CD14-positive monocyte (primary cell): ENCODE data around the gene C16orf92. TPM values are rescaled to one million over a fixed set of nuclear protein-coding genes. Genes with fewer than 3 reads are reported as not detected.

ENCODE experiments used
- DNase-seq, 3 donors: peaks; one replicate each; pipeline ENCODE4 v3.0.0-alpha.2; 2011 to 2022
- H2AFZ ChIP-seq: 2 replicates; pipeline ENCODE4 v1.6.0; 2012; ENCODE audit warnings: mild to moderate bottlenecking, low read depth, low read length, inconsistent platforms; ENCODE audit not compliant: insufficient read depth, poor library complexity, severe bottlenecking
- H3K27ac ChIP-seq, 2 donors: 1 replicate in 1 of 2; 2 replicates in 1 of 2; pipeline ENCODE4 v1.5.1; 2012 to 2013; ENCODE audit warnings: low read length in 2 of 2, control low read depth in 1 of 2, inconsistent platforms in 1 of 2, low read depth in 1 of 2, mild to moderate bottlenecking in 1 of 2
- H3K27me3 ChIP-seq, 2 donors: one replicate each; pipeline versions ENCODE4 v1.6.0 to v1.6.1; 2011 to 2013; ENCODE audit warnings: low read length in 2 of 2; ENCODE audit not compliant: control insufficient read depth in 2 of 2, insufficient read depth in 2 of 2
- H3K36me3 ChIP-seq, 2 donors: replicated peaks in 1 of 2; 1 replicate in 1 of 2; 2 replicates in 1 of 2; pipeline versions ENCODE4 v1.5.1 to v1.6.1; 2012 to 2013; ENCODE audit warnings: low read length in 2 of 2, control low read depth in 1 of 2, inconsistent platforms in 1 of 2, mild to moderate bottlenecking in 1 of 2; ENCODE audit not compliant: insufficient read depth in 2 of 2, control insufficient read depth in 1 of 2
- H3K4me1 ChIP-seq, 2 donors: 1 replicate in 1 of 2; 2 replicates in 1 of 2; pipeline versions ENCODE4 v1.5.1 to v1.6.1; 2012 to 2013; ENCODE audit warnings: low read length in 2 of 2, control low read depth in 1 of 2, inconsistent platforms in 1 of 2, mild to moderate bottlenecking in 1 of 2, moderate library complexity in 1 of 2; ENCODE audit not compliant: insufficient read depth in 2 of 2, control insufficient read depth in 1 of 2
- H3K4me2 ChIP-seq: replicated peaks from 2 replicates; pipeline ENCODE3; 2012; ENCODE audit warnings: low read length, moderate library complexity, mild to moderate bottlenecking; ENCODE audit not compliant: poor library complexity, severe bottlenecking; ENCODE audit errors: extremely low read depth
- H3K4me3 ChIP-seq, 3 experiments: fragments of 200-600 bp in 1 of 3; sonication (generic) in 1 of 3; replicated peaks in 1 of 3; 1 replicate in 2 of 3; 2 replicates in 1 of 3; pipeline ENCODE4 v1.5.1; 2011 to 2013; ENCODE audit warnings: low read length in 3 of 3, mild to moderate bottlenecking in 3 of 3, control low read depth in 2 of 3, low read depth in 2 of 3, inconsistent platforms in 1 of 3, moderate library complexity in 1 of 3
- H3K79me2 ChIP-seq: 2 replicates; pipeline ENCODE4 v1.6.0; 2012; ENCODE audit warnings: mild to moderate bottlenecking, control low read depth, inconsistent platforms, low read length, moderate library complexity; ENCODE audit not compliant: insufficient read depth
- H3K9ac ChIP-seq: 2 replicates; pipeline ENCODE4 v1.6.0; 2017; ENCODE audit warnings: low read length, mild to moderate bottlenecking; ENCODE audit not compliant: insufficient read depth, poor library complexity, severe bottlenecking
- H3K9me3 ChIP-seq, 2 donors: replicated peaks in 1 of 2; 1 replicate in 1 of 2; 2 replicates in 1 of 2; pipeline versions ENCODE4 v1.5.1 to v1.6.1; 2012 to 2013; ENCODE audit warnings: low read length in 2 of 2, control low read depth in 1 of 2; ENCODE audit not compliant: control insufficient read depth in 1 of 2, insufficient read depth in 1 of 2
- H4K20me1 ChIP-seq: 2 replicates; pipeline ENCODE4 v1.6.0; 2012; ENCODE audit warnings: mild to moderate bottlenecking, low read length, control low read depth, moderate library complexity; ENCODE audit not compliant: insufficient read depth
- H3K27ac Mint-ChIP-seq, 7 donors: one replicate each; pipeline ENCODE4 v1.8.0; 2020; ENCODE audit warnings: mild to moderate bottlenecking in 7 of 7, mixed read lengths in 7 of 7, moderate library complexity in 6 of 7, inconsistent platforms in 2 of 7
- H3K27me3 Mint-ChIP-seq, 3 donors: one replicate each; pipeline ENCODE4 v1.8.0; 2021 to 2022; ENCODE audit warnings: low read depth in 3 of 3, mild to moderate bottlenecking in 3 of 3, mixed read lengths in 3 of 3, moderate library complexity in 3 of 3, inconsistent platforms in 1 of 3
- H3K36me3 Mint-ChIP-seq, 2 donors: one replicate each; pipeline ENCODE4 v1.8.0; 2020; ENCODE audit warnings: mixed read lengths in 2 of 2, inconsistent platforms in 1 of 2, mild to moderate bottlenecking in 1 of 2
- H3K4me1 Mint-ChIP-seq: one replicate; pipeline ENCODE4 v1.8.0; 2020; ENCODE audit warnings: mild to moderate bottlenecking, mixed read lengths
- H3K4me3 Mint-ChIP-seq, 2 donors: one replicate each; pipeline ENCODE4 v1.8.0; 2020; ENCODE audit warnings: mild to moderate bottlenecking in 2 of 2, mixed read lengths in 2 of 2, moderate library complexity in 1 of 2
- H3K9me3 Mint-ChIP-seq, 7 donors: one replicate each; pipeline ENCODE4 v1.8.0; 2020 to 2022; ENCODE audit warnings: mixed read lengths in 7 of 7, mild to moderate bottlenecking in 6 of 7, moderate library complexity in 6 of 7, inconsistent platforms in 2 of 7
- CTCF ChIP-seq: fragments of 200-600 bp; IDR thresholded peaks from one replicate; pipeline ENCODE4 v1.8.0; 2022; ENCODE audit warnings: antibody characterized with exemption, mild to moderate bottlenecking
- WGBS: methylation state at CpG from one replicate; pipeline ENCODE4 v1.1.5; 2013; ENCODE audit warnings: missing lambda C conversion rate; ENCODE audit not compliant: insufficient coverage; 5-methylcytosine and 5-hydroxymethylcytosine counted together
- intact Hi-C, 2 donors: fragments of 100-400 bp; cut with micrococcal nuclease; formaldehyde crosslinking; loops; one replicate each; pipeline versions ENCODE4 v1.15.0 to v1.15.1; 2023
- polyA plus RNA-seq, 3 donors: library from polyadenylated mRNA; depleted of rRNA in 1 of 3; unstranded in 2 of 3; stranded (reverse) in 1 of 3; fragments of 300-500 nt in 2 of 3; fragments of >200 nt in 1 of 3; fragmentation: Illumina TruSeq in 2 of 3; gene quantifications; 1 replicate in 2 of 3; 2 replicates in 1 of 3; pipeline ENCODE4 v1.2.3, GENCODE V29; 2012 to 2021

The C16orf92 gene
- polyA plus RNA-seq, 3 donors = not detected

GRCh38 chr16:30068333-30068732 is 45.3 kb downstream of the C16orf92 start:
- H2AFZ ChIP-seq = no peak overlapping the region
- H3K4me1 ChIP-seq = peaks cover 39 to 52% of the 10 kb centered on the region in 2 donors
- peaks cover 76% of the 10 kb centered on the region for H3K79me2 ChIP-seq
- WGBS = 86% methylated on average over 4 of the region's 9 CpGs
- Mint-ChIP-seq H3K4me1 (peaks cover 37% of the 10 kb centered on the region), H3K27ac (peak overlapping the region; percentile 60 to 86 (median 76)), H3K36me3 (peaks cover 55 to 67% of the 10 kb centered on the region in 2 donors), H3K27me3 (no peaks in the 10 kb centered on the region), H3K9me3 (peaks cover 0 to 2% (median 0%) of the 10 kb centered on the region in 7 donors), H3K4me3 (no peak overlapping the region)
- no peaks in the 10 kb centered on the region for H3K27me3 ChIP-seq
- H3K4me3 ChIP-seq = no peak overlapping the region
- H3K9me3 ChIP-seq = no peaks in the 10 kb centered on the region
- no peak for DNase-seq
- peaks cover 65% of the 10 kb centered on the region for H4K20me1 ChIP-seq
- no peak overlapping the region for H3K4me2 ChIP-seq
- TF ChIP-seq CTCF = no peak
- no peak overlapping the region for H3K9ac ChIP-seq
- intact Hi-C loops = loop anchor here (5.0 kb wide), 1 partner anchor 54 kb away; the partner anchor contains the start of gene MAPK3 (in 2 of the 2)
- H3K36me3 ChIP-seq = peaks cover 54 to 66% of the 10 kb centered on the region in 2 donors
- peak overlapping the region; percentile 6 to 39 for H3K27ac ChIP-seq

- peaks cover 54 to 66% of the 10 kb centered on the region in 2 donors for H3K36me3 ChIP-seq
- H3K79me2 ChIP-seq = peaks cover 69% of the 10 kb centered on the region
- peak; percentile 80 for TF ChIP-seq CTCF
- Mint-ChIP-seq H3K27me3 (no peaks in the 10 kb centered on the region), H3K4me3 (no peak overlapping the region), H3K4me1 (peaks cover 30% of the 10 kb centered on the region), H3K9me3 (peaks cover 0 to 2% (median 0%) of the 10 kb centered on the region in 7 donors), H3K36me3 (peaks cover 55 to 68% of the 10 kb centered on the region in 2 donors), H3K27ac (peak overlapping the region; percentile 60 to 86 (median 76))
- peak overlapping the region; percentile 6 to 39 for H3K27ac ChIP-seq
- peaks cover 65% of the 10 kb centered on the region for H4K20me1 ChIP-seq
- H3K4me2 ChIP-seq = no peak overlapping the region
- 83% methylated on average over 13 of the region's 17 CpGs for WGBS
- peaks cover 33 to 45% of the 10 kb centered on the region in 2 donors for H3K4me1 ChIP-seq
- intact Hi-C loops = loop anchor here (5.0 kb wide), 1 partner anchor 53 kb away; the partner anchor contains the start of gene MAPK3 (in 2 of the 2)
- no peak overlapping the region for H3K4me3 ChIP-seq
- no peaks in the 10 kb centered on the region for H3K27me3 ChIP-seq
- peak in 2 of 3 donors; percentile 43 to 54 for DNase-seq
- H3K9me3 ChIP-seq = no peaks in the 10 kb centered on the region
- H2AFZ ChIP-seq = no peak overlapping the region
- H3K9ac ChIP-seq = no peak overlapping the region
Observed at GRCh38 chr16:30068750-30069610, 46.0 kb downstream of the C16orf92 start.
